Measurements from ENCODE around the gene CIB4. TPM values are rescaled to one million over a fixed set of nuclear protein-coding genes. Genes with fewer than 3 reads are reported as not detected.

CIB4 gene
- total and polyA plus RNA-seq, 2 of the 4 experiments (the other 2 are of a cell fraction), result not detected

GRCh38 chr2:26634636-26635230 is 6.4 kb downstream of the CIB4 start:
- no peak overlapping the region for H2BK120ac ChIP-seq (ENCODE audit: low read depth, low read length)

More at GRCh38 chr2:26634636-26635230, 6.4 kb downstream of the CIB4 start:
- TF ChIP-seq CHD1 (IDR thresholded peaks at IDR 0.05; ENCODE audit: low read depth, low read length) (no peak), SMC3 (IDR thresholded peaks at IDR 0.05; ENCODE audit: low read depth, low read length) (no peak), BHLHE40 (IDR thresholded peaks at IDR 0.05; ENCODE audit: low read depth, low read length) (no peak), NFE2L2 (IDR thresholded peaks at IDR 0.05; ENCODE audit: low read depth, low read length) (no peak), RCOR1 (IDR thresholded peaks at IDR 0.05; ENCODE audit: insufficient replicate concordance, low read length) (no peak), ELK1 (IDR thresholded peaks at IDR 0.05; ENCODE audit: borderline replicate concordance, low read depth, low read length) (no peak), FOS (IDR thresholded peaks at IDR 0.05; ENCODE audit: low read depth, low read length) (no peak), RFX5 (IDR thresholded peaks at IDR 0.05; ENCODE audit: low read depth, low read length) (no peak), POLR2A (IDR thresholded peaks at IDR 0.05; ENCODE audit: low read depth, low read length) (no peak), MAZ (IDR thresholded peaks at IDR 0.05; ENCODE audit: borderline replicate concordance, low read depth, low read length) (no peak), MXI1 (IDR thresholded peaks at IDR 0.05; ENCODE audit: borderline replicate concordance, low read depth, low read length) (no peak), MAFK (IDR thresholded peaks at IDR 0.05; ENCODE audit: low read depth, low read length) (no peak), CEBPB (IDR thresholded peaks at IDR 0.05; ENCODE audit: low read depth, low read length) (no peak), RAD21 (IDR thresholded peaks at IDR 0.05; ENCODE audit: low read length) (no peak)
- TF ChIP-seq, protein P1, sequence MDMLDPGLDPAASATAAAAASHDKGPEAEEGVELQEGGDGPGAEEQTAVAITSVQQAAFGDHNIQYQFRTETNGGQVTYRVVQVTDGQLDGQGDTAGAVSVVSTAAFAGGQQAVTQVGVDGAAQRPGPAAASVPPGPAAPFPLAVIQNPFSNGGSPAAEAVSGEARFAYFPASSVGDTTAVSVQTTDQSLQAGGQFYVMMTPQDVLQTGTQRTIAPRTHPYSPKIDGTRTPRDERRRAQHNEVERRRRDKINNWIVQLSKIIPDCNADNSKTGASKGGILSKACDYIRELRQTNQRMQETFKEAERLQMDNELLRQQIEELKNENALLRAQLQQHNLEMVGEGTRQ (IDR thresholded peaks at IDR 0.05; ENCODE audit: low read depth, low read length), result no peak
- TF ChIP-seq, protein P2, sequence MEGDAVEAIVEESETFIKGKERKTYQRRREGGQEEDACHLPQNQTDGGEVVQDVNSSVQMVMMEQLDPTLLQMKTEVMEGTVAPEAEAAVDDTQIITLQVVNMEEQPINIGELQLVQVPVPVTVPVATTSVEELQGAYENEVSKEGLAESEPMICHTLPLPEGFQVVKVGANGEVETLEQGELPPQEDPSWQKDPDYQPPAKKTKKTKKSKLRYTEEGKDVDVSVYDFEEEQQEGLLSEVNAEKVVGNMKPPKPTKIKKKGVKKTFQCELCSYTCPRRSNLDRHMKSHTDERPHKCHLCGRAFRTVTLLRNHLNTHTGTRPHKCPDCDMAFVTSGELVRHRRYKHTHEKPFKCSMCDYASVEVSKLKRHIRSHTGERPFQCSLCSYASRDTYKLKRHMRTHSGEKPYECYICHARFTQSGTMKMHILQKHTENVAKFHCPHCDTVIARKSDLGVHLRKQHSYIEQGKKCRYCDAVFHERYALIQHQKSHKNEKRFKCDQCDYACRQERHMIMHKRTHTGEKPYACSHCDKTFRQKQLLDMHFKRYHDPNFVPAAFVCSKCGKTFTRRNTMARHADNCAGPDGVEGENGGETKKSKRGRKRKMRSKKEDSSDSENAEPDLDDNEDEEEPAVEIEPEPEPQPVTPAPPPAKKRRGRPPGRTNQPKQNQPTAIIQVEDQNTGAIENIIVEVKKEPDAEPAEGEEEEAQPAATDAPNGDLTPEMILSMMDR (conservative IDR thresholded peaks at IDR 0.05; ENCODE audit: low read depth, low read length), result no peak
- Histone ChIP-seq H3K14ac (replicated peaks; ENCODE audit: low read depth, low read length) (no peak overlapping the region), H3K4me2 (ENCODE audit: low read depth, low read length) (no peak overlapping the region), H2BK20ac (ENCODE audit: low read depth, low read length) (no peak overlapping the region), H3K9ac (ENCODE audit: low read depth, low read length) (no peak overlapping the region), H3K27ac (ENCODE audit: insufficient read depth, low read length) (no peak overlapping the region), H3K36me3 (ENCODE audit: control insufficient read depth, insufficient read depth, low read length) (no peaks in the 10 kb centered on the region), H4K91ac (ENCODE audit: insufficient read depth, low read depth, low read length) (no peak overlapping the region), H3K79me1 (ENCODE audit: low read depth in 1 of 2, low read length in 2 of 2) (no peaks in the 10 kb centered on the region), H4K20me1 (ENCODE audit: insufficient read depth, low read length) (no peaks in the 10 kb centered on the region), H2AFZ (replicated peaks; ENCODE audit: low read length, poor library complexity) (no peak overlapping the region), H3K27me3 (ENCODE audit: control insufficient read depth, insufficient read depth, low read length) (peaks cover 52% of the 10 kb centered on the region), H2BK15ac (ENCODE audit: low read depth, low read length) (no peak overlapping the region), H3K4me1 (ENCODE audit: control insufficient read depth, insufficient read depth, low read length) (no peaks in the 10 kb centered on the region), H4K5ac (ENCODE audit: low read depth, low read length) (no peak overlapping the region), H3K18ac (ENCODE audit: low read depth, low read length) (no peak overlapping the region), H3K23ac (ENCODE audit: low read depth, low read length) (no peak overlapping the region), H3K4me3 (ENCODE audit: insufficient read depth, low read depth, low read length) (no peak overlapping the region), H3K56ac (ENCODE audit: extremely low read depth, insufficient read depth, low read length) (no peak overlapping the region), H3K4ac (ENCODE audit: low read depth, low read length) (no peak overlapping the region), H3K9me3 (ENCODE audit: control insufficient read depth, insufficient read depth, low read length) (no peaks in the 10 kb centered on the region), H2AK5ac (ENCODE audit: low read depth, low read length) (no peak overlapping the region), H3K9me1 (ENCODE audit: insufficient read depth, low read length) (no peaks in the 10 kb centered on the region), H4K8ac (ENCODE audit: low read depth in 2 of 2, low read length in 2 of 2) (no peak overlapping the region), H2BK5ac (ENCODE audit: low read depth, low read length, poor library complexity, severe bottlenecking) (no peak overlapping the region), H2AK9ac (replicated peaks; ENCODE audit: low read depth, low read length, poor library complexity) (no peak overlapping the region)
- intact Hi-C loops (cut with micrococcal nuclease) (no loop called here), in situ Hi-C loops (cut with MboI; ENCODE audit: low sequenced_read_pairs) (no loop called here), dilution Hi-C loops (cut with HindIII; ENCODE audit: low sequenced_read_pairs, unreplicated experiment) (no loop called here)
- ChIA-PET CTCF (no interaction called here), POLR2A (ENCODE audit: unreplicated experiment) (no interaction called here)
- ATAC-seq (ENCODE audit: low read depth) (no peak), DNase-seq (no peak)
- 83% methylated on average over 3 of the region's 11 CpGs; no CpG with 5 or more reads in 1 of the 2 experiments for WGBS, 2 experiments (ENCODE audit: extremely low coverage in 2 of 2, insufficient read length in 1 of 2)
- BruUV-seq (replicated peaks), result no TSS peak

Measured in IMR-90 (cell line).